Measurements from ENCODE around the gene KRTAP5-1.
A peak's percentile ranks its signal among the peaks of the same experiment; 100 is the strongest.

KRTAP5-1 gene

GRCh38 chr11:1556278-1556902 is 28.7 kb downstream of the KRTAP5-1 start:
- Mint-ChIP-seq H3K27ac (no peak overlapping the region), H3K4me1 (peaks cover 3 to 13% of the 10 kb centered on the region in 2 donors), H3K9me3 (no peaks in the 10 kb centered on the region), H3K27me3 (peaks cover 59 to 80% of the 10 kb centered on the region in 2 donors), H3K4me3 (no peak overlapping the region), H3K36me3 (no peaks in the 10 kb centered on the region)
- DNase-seq (no peak), ATAC-seq (replicated peaks) (no peak)

GRCh38 chr11:1555713-1556153 is 29.4 kb downstream of the KRTAP5-1 start:
- Mint-ChIP-seq H3K27me3 (peaks cover 59 to 78% of the 10 kb centered on the region in 2 donors), H3K27ac (no peak overlapping the region), H3K36me3 (no peaks in the 10 kb centered on the region), H3K4me1 (peaks cover 3 to 13% of the 10 kb centered on the region in 2 donors), H3K9me3 (no peaks in the 10 kb centered on the region), H3K4me3 (no peak overlapping the region)
- no peak for ATAC-seq (replicated peaks)
- no peak for DNase-seq

GRCh38 chr11:1554981-1555712 is 29.9 kb downstream of the KRTAP5-1 start:
- no peaks in the 10 kb centered on the region for H3K9me3 Mint-ChIP-seq

GRCh38 chr11:1553808-1554594 is 31.1 kb downstream of the KRTAP5-1 start:
- no peak for ATAC-seq (replicated peaks)
- Mint-ChIP-seq H3K9me3 (no peaks in the 10 kb centered on the region), H3K4me3 (no peak overlapping the region), H3K4me1 (peaks cover 3 to 11% of the 10 kb centered on the region in 2 donors), H3K27ac (no peak overlapping the region), H3K27me3 (peaks cover 62 to 78% of the 10 kb centered on the region in 2 donors), H3K36me3 (no peaks in the 10 kb centered on the region)
- DNase-seq: no peak

More at GRCh38 chr11:1554981-1555712, 29.9 kb downstream of the KRTAP5-1 start:
- Mint-ChIP-seq H3K27ac (no peak overlapping the region), H3K4me3 (no peak overlapping the region), H3K27me3 (peaks cover 60 to 78% of the 10 kb centered on the region in 2 donors), H3K36me3 (no peaks in the 10 kb centered on the region), H3K4me1 (peaks cover 3 to 13% of the 10 kb centered on the region in 2 donors)
- ATAC-seq (replicated peaks) (no peak), DNase-seq (no peak)

- Mint-ChIP-seq H3K27me3 (peaks cover 67 to 81% of the 10 kb centered on the region in 2 donors), H3K36me3 (no peaks in the 10 kb centered on the region), H3K4me1 (peaks cover 7 to 17% of the 10 kb centered on the region in 2 donors), H3K27ac (peak overlapping the region; percentile 68), H3K4me3 (no peak overlapping the region), H3K9me3 (no peaks in the 10 kb centered on the region)
- ATAC-seq (replicated peaks) (no peak), DNase-seq (no peak)
These were observed 35.4 kb downstream of the KRTAP5-1 start for GRCh38 chr11:1549338-1550330.

GRCh38 chr11:1548221-1549070 is 36.6 kb downstream of the KRTAP5-1 start:
- H3K4me3 Mint-ChIP-seq: peak overlapping the region; percentile 36 to 54
- H3K27ac Mint-ChIP-seq: peak overlapping the region; percentile 9
- no peaks in the 10 kb centered on the region for H3K36me3 Mint-ChIP-seq
- H3K9me3 Mint-ChIP-seq: no peaks in the 10 kb centered on the region
- ATAC-seq (replicated peaks): no peak
- no peak for DNase-seq
- H3K27me3 Mint-ChIP-seq: peaks cover 62 to 78% of the 10 kb centered on the region in 2 donors
- H3K4me1 Mint-ChIP-seq: peaks cover 7 to 17% of the 10 kb centered on the region in 2 donors

GRCh38 chr11:1547467-1548098 is 37.5 kb downstream of the KRTAP5-1 start:
- H3K4me3 Mint-ChIP-seq: peak overlapping the region; percentile 74 to 75
- H3K27me3 Mint-ChIP-seq: peaks cover 60 to 70% of the 10 kb centered on the region in 2 donors

GRCh38 chr11:1546536-1547466 is 38.3 kb downstream of the KRTAP5-1 start:
- peaks cover 7 to 17% of the 10 kb centered on the region in 2 donors for H3K4me1 Mint-ChIP-seq
- peaks cover 59 to 65% of the 10 kb centered on the region in 2 donors for H3K27me3 Mint-ChIP-seq
- H3K36me3 Mint-ChIP-seq: no peaks in the 10 kb centered on the region

More at GRCh38 chr11:1547467-1548098, 37.5 kb downstream of the KRTAP5-1 start:
- Mint-ChIP-seq H3K27ac (no peak overlapping the region), H3K4me1 (peaks cover 7 to 17% of the 10 kb centered on the region in 2 donors), H3K9me3 (no peaks in the 10 kb centered on the region), H3K36me3 (no peaks in the 10 kb centered on the region)
- ATAC-seq (replicated peaks) (peak in 1 of 2 donors; percentile 45), DNase-seq (no peak)

GRCh38 chr11:1546077-1546535 is 39.0 kb downstream of the KRTAP5-1 start:
- ATAC-seq (replicated peaks): no peak
- peaks cover 60 to 66% of the 10 kb centered on the region in 2 donors for H3K27me3 Mint-ChIP-seq
- H3K4me3 Mint-ChIP-seq: peak overlapping the region; percentile 58 to 60
- H3K4me1 Mint-ChIP-seq: peaks cover 7 to 17% of the 10 kb centered on the region in 2 donors
- no peak for DNase-seq
- H3K27ac Mint-ChIP-seq: no peak overlapping the region
- H3K36me3 Mint-ChIP-seq: no peaks in the 10 kb centered on the region
- H3K9me3 Mint-ChIP-seq: no peaks in the 10 kb centered on the region

More at GRCh38 chr11:1546536-1547466, 38.3 kb downstream of the KRTAP5-1 start:
- no peaks in the 10 kb centered on the region for H3K9me3 Mint-ChIP-seq
- no peak for DNase-seq
- ATAC-seq (replicated peaks): peak; percentile 61 to 73
- H3K27ac Mint-ChIP-seq: no peak overlapping the region
- peak overlapping the region; percentile 74 to 75 for H3K4me3 Mint-ChIP-seq

GRCh38 chr11:1545432-1545831 is 39.7 kb downstream of the KRTAP5-1 start:
- DNase-seq (no peak), ATAC-seq (replicated peaks) (no peak)
- no peak overlapping the region for H3K4me3 Mint-ChIP-seq
- peaks cover 58 to 69% of the 10 kb centered on the region in 2 donors for H3K27me3 Mint-ChIP-seq
- no peaks in the 10 kb centered on the region for H3K9me3 Mint-ChIP-seq
- H3K36me3 Mint-ChIP-seq: no peaks in the 10 kb centered on the region
- peaks cover 7 to 17% of the 10 kb centered on the region in 2 donors for H3K4me1 Mint-ChIP-seq
- H3K27ac Mint-ChIP-seq: no peak overlapping the region

GRCh38 chr11:1544536-1544935 is 40.5 kb downstream of the KRTAP5-1 start:
- Mint-ChIP-seq H3K27me3 (peaks cover 51 to 69% of the 10 kb centered on the region in 2 donors), H3K36me3 (no peaks in the 10 kb centered on the region), H3K9me3 (no peaks in the 10 kb centered on the region), H3K27ac (no peak overlapping the region), H3K4me1 (peaks cover 7 to 13% of the 10 kb centered on the region in 2 donors), H3K4me3 (no peak overlapping the region)
- ATAC-seq (replicated peaks) (no peak), DNase-seq (no peak)

All from stimulated activated naive B cell treated with anti-CD40 and anti-IgM and Interleukin-4, amounts not matched to agents 10 μg/mL and 1 μg/mL and 100 μg/mL, for 72 hours (primary cell).